ENCODE measurements around the gene MALT1.

Gene MALT1

GRCh38 chr18:58637946-58638345 is 33.3 kb upstream of the MALT1 start:
- TF ChIP-seq POLR2AphosphoS5 (IDR thresholded peaks at IDR 0.05; ENCODE audit: low read depth, low read length) (no peak), FOXP2 (optimal IDR thresholded peaks at IDR 0.05; ENCODE audit: borderline replicate concordance, extremely low read depth, extremely low read length, insufficient read depth) (no peak), REST (IDR thresholded peaks at IDR 0.05; ENCODE audit: insufficient read depth in 1 of 2, low read depth in 2 of 2, low read length in 2 of 2) (no peak), SIN3A (IDR thresholded peaks at IDR 0.05; ENCODE audit: borderline replicate concordance, insufficient read depth, low read length) (no peak), TAF1 (IDR thresholded peaks at IDR 0.05; ENCODE audit: borderline replicate concordance, insufficient read depth, low read length) (no peak)

- TF ChIP-seq TAF1 (IDR thresholded peaks at IDR 0.05; ENCODE audit: borderline replicate concordance, insufficient read depth, low read length) (no peak), REST (IDR thresholded peaks at IDR 0.05; ENCODE audit: insufficient read depth in 1 of 2, low read depth in 2 of 2, low read length in 2 of 2) (no peak), SIN3A (IDR thresholded peaks at IDR 0.05; ENCODE audit: borderline replicate concordance, insufficient read depth, low read length) (no peak), FOXP2 (optimal IDR thresholded peaks at IDR 0.05; ENCODE audit: borderline replicate concordance, extremely low read depth, extremely low read length, insufficient read depth) (no peak)
These were observed 32.8 kb upstream of the MALT1 start for GRCh38 chr18:58638441-58638840.

- TF ChIP-seq POLR2AphosphoS5 (IDR thresholded peaks at IDR 0.05; ENCODE audit: low read depth, low read length) (no peak), SIN3A (IDR thresholded peaks at IDR 0.05; ENCODE audit: borderline replicate concordance, insufficient read depth, low read length) (no peak), REST (IDR thresholded peaks at IDR 0.05; ENCODE audit: insufficient read depth in 1 of 2, low read depth in 2 of 2, low read length in 2 of 2) (no peak), FOXP2 (optimal IDR thresholded peaks at IDR 0.05; ENCODE audit: borderline replicate concordance, extremely low read depth, extremely low read length, insufficient read depth) (no peak), TAF1 (IDR thresholded peaks at IDR 0.05; ENCODE audit: borderline replicate concordance, insufficient read depth, low read length) (no peak)
These were observed 32.0 kb upstream of the MALT1 start for GRCh38 chr18:58639237-58639636.

- no peak for TF ChIP-seq TAF1 (IDR thresholded peaks at IDR 0.05; ENCODE audit: borderline replicate concordance, insufficient read depth, low read length)
- no peak for TF ChIP-seq REST (IDR thresholded peaks at IDR 0.05; ENCODE audit: insufficient read depth in 1 of 2, low read depth in 2 of 2, low read length in 2 of 2)
- TF ChIP-seq FOXP2 (optimal IDR thresholded peaks at IDR 0.05; ENCODE audit: borderline replicate concordance, extremely low read depth, extremely low read length, insufficient read depth): no peak
- TF ChIP-seq SIN3A (IDR thresholded peaks at IDR 0.05; ENCODE audit: borderline replicate concordance, insufficient read depth, low read length): no peak
- no peak for TF ChIP-seq POLR2AphosphoS5 (IDR thresholded peaks at IDR 0.05; ENCODE audit: low read depth, low read length)
These were observed 31.4 kb upstream of the MALT1 start for GRCh38 chr18:58639751-58640427.
